Non-pigmented ciliary epithelial cell (primary cell): ENCODE results near the gene DNAJB9.

ENCODE experiments used
- DNase-seq: peaks from one replicate; pipeline ENCODE4 v3.0.0-alpha.2; 2010; ENCODE audit warnings: low read depth

Gene DNAJB9

GRCh38 chr7:108605559-108606201, 36.0 kb downstream of the DNAJB9 start:
- no peak for DNase-seq

- DNase-seq, result no peak
Measured at GRCh38 chr7:108609643-108610042, 40.0 kb downstream of the DNAJB9 start.

- DNase-seq, result no peak
Measured at GRCh38 chr7:108611268-108611667, 41.6 kb downstream of the DNAJB9 start.

GRCh38 chr7:108613147-108613948, 43.7 kb downstream of the DNAJB9 start:
- DNase-seq, result no peak

- no peak for DNase-seq
Measured at GRCh38 chr7:108613949-108614381, 44.3 kb downstream of the DNAJB9 start.

GRCh38 chr7:108614896-108615295, 45.2 kb downstream of the DNAJB9 start:
- DNase-seq, result no peak

GRCh38 chr7:108618056-108618455, 48.4 kb downstream of the DNAJB9 start:
- no peak for DNase-seq

GRCh38 chr7:108623220-108623619, 53.5 kb downstream of the DNAJB9 start:
- DNase-seq, result no peak
